Measurements from ENCODE around the gene MPHOSPH6.
"Not testable (repeated sequence)": the region's sequence is repeated elsewhere in the genome, so short reads cannot be mapped to it uniquely, and the experiment has no call there.

Gene MPHOSPH6

GRCh38 chr16:82167670-82168069 lies 2.4 kb downstream of the MPHOSPH6 start:
- no peak for DNase-seq

DNA sequence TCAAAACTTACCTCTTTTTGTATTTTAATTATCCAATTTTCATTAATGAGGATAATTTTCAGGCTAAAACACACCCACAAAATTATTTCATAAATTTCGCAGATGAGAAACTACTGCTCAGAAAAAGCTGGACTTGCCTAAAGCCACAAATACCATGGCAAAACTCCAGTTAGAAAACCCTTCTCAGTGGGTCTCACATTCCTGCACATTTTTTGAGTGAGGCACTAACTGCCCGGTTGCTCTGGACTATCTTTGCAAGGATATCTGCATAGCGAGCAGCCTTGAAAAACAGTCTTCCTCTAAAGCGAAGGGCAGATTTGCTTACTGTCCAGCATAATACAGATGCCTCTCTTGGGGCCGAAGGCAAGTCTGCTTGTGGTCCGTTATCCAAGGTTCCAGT lies 9.8 kb downstream of the MPHOSPH6 start:
- no peak for DNase-seq

DNA sequence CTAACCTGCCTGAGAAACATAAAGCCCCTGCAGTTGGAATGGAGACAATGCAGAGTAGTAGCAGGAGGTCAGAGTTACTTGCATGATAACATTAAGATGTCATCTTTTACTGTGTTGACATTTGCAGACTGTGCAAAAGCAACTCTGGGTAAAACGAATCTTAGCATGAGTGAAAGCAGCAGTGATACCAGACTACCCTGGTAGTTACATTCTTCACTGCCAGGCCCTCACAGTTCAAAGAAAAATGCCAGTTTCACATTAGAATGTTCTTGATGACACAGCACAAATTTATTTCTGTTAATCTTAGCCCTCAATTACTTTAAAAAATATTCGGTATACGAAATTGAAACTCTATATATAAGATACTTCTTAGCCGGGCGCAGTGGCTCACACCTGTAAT lies 12.2 kb downstream of the MPHOSPH6 start:
- no peak for DNase-seq

- DNase-seq = no peak
Measured at GRCh38 chr16:82157534-82157812, 12.6 kb downstream of the MPHOSPH6 start.

DNA sequence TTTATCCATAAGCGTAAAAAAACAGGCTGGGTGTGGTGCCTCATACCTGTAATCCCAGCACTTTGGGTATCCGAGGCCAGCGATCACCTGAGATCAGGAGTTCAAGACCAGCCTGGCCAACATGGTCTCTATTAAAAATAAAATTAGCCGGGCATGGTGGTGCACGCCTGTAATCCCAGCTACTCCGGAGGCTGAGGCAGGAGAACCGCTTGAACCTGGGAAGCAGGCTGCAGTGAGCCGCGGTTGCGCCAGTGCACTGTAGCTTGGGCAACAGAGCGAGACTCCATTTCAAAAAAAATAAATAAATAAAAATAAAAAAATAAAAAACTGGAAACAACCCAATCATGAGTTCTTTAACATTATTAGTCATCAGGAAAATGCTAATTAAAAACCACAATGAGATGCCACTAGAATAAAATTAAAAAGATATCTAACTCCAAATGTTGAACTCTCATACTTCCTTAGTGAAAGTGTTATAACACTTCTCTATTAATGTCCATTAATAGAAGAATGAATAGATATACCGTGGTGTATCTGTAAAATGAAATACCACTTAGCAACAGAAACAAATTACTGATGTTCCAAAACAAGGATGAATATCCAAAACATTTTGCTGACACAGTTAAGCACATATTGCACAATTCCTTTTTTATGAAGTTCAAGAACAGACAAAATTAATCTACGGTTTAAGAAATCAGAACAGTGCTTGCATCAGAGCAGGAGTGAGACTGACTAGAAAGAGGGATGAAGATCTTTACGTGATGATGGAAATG lies 13.1 kb downstream of the MPHOSPH6 start:
- no peak for DNase-seq

- no peak for DNase-seq
Measured at GRCh38 chr16:82152641-82153112, 17.3 kb downstream of the MPHOSPH6 start.

DNA sequence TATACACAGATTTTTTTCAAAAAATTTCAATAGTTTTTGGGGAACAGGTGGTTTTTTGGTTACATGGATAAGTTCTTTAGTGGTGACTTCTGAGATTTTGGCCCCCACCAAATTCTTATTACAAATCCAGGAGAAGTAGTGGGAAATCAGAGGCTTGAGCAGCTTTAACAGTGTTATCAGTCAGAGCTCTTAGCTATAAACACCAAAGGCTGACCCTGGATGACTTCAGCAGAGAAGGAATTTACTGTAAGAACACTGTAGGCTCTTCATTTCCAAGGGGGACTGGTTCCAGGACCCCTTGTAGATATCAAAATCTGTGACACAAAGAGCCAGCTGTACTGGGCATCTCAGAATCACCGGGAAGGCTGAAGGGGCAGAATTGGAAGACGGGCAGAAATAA lies 17.8 kb downstream of the MPHOSPH6 start:
- DNase-seq = no peak

- DNase-seq = no peak
Measured at GRCh38 chr16:82150549-82150948, 19.5 kb downstream of the MPHOSPH6 start.

- DNase-seq = no peak
Measured at GRCh38 chr16:82149536-82149935, 20.5 kb downstream of the MPHOSPH6 start.

DNA sequence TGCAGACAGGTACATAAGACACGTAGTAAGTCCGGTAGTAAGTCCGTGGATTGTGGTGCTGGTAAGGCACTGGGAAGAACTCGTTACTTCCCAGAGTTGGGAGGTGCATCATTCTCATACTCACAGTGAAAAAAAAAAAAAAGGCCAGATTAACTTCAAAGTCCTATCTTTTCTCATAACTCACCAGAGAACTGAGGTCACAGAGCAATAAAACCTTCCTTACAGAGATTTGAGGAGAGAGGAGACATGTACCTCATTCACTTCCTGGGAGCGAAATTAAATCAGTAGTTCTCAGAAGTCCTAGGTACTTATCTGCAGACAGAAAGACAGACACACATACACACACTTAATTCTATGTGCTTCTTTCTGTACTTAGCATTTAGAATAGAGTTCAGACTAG lies 22.5 kb downstream of the MPHOSPH6 start:
- DNase-seq = no peak

DNA sequence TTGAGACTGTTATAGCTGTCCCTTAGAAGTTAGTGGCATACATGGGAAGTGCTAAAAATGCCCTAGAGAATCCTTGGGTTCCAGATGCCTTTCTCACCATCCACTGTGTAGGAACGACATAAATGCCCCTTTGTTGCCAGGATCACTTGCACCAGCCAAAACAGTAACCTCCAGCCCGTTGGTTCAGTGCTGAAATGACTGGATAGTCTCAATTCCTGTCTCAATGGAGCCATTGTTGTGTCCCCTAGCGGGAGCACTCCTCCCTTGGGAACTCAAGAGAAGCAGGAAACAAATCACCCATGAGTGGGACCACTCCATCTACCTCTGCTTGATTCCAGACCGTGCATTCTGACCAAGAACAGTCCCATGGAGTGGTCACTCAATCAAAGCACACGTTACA lies 23.1 kb downstream of the MPHOSPH6 start:
- no peak for DNase-seq

DNA sequence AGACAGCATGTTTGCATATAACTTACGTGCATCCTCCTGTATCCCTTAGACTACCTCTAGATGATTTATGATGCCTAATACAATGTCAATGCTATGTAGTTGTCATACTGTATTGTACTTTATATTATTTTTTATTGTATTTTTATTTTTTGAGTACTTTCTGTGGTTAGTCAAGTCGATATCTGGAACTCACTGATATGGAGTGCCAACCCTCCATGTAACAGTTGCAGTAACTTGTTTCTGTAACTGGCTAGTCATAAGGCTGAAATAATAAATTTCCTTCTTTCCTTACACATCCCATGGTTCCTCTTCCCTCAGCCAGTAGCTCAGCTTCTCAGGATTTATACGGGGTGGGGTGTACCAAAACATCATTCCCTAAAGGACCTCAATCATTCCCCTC lies 23.5 kb downstream of the MPHOSPH6 start:
- no peak for DNase-seq

GRCh38 chr16:82139286-82139571 lies 30.8 kb downstream of the MPHOSPH6 start:
- not testable (repeated sequence) for DNase-seq

- DNase-seq = no peak
Measured at GRCh38 chr16:82138478-82139285, 31.3 kb downstream of the MPHOSPH6 start.

DNA sequence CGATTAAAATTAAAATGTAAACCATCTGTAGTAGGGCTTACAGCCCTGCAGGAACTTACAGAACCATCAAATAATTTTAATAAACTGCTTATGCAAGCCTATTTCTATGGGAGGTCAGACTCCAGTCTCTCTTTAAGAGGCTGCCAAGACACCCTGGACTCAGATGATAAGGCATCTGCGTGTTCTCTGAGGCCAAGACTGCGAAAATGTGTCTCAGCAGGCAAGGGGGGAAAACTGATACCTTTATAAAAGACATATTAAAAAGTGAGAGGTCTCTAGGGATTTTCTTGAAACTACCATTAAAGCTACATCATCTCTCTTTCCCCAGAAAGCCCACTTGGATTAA lies 32.2 kb downstream of the MPHOSPH6 start:
- DNase-seq = no peak

DNA sequence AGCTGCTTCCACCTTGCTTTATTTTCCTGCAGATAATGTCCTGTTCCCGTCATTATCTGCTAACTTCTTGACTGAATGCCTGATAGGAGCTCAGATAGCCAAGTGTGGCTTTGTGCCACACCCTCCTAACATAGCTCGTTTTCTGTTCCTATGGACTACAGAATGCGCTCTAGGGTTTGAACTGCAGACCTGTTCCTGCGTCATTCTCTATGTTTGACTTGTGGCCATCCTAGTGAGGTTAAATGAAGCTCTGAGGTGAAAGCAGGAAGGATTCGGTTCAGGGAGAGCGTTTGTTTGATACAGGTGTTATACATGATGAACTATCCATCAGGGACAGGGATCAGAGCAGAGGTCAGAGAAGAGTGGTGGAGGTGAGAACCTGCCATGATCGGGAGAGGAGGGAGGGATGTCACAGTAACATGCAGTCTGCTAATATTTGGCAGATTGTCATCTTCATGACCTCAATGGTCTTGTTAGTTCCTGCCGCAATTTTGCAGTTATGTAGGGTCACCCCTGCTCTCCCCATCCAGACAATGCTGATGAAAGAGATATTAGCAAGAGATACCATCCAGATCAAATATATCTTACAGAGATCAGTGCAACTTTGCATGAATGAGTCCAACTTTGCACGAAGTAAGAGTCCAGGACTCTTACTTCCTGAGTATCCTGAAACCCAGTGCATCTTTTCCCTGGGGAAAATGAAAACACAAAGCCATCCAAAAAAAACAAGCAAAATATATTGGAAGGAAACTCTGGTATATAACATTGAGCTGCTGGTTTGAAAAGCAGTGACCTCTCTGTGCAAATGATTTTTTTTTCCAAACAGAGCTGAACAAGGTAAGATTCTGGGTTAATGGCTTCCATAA lies 32.8 kb downstream of the MPHOSPH6 start:
- no peak for DNase-seq

DNA sequence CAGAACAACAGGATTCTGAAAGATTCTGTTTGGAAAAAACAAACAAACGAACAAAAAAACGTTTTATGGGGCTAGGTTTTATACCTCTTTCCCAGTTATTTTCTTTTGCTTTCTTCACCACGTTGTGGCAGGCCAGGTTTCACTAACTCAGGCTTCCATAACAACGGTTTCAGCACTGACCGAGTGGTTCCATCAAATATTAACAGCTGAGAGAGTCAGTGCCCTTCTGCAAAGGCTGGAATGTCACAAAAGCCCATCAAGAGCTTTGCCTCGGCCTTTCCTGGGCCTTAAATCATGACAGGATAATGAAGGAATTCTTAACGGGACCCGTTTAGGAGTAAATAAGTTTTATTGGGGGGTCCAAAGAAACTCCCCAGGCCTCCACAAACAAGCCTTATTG lies 34.2 kb downstream of the MPHOSPH6 start:
- no peak for DNase-seq

DNA sequence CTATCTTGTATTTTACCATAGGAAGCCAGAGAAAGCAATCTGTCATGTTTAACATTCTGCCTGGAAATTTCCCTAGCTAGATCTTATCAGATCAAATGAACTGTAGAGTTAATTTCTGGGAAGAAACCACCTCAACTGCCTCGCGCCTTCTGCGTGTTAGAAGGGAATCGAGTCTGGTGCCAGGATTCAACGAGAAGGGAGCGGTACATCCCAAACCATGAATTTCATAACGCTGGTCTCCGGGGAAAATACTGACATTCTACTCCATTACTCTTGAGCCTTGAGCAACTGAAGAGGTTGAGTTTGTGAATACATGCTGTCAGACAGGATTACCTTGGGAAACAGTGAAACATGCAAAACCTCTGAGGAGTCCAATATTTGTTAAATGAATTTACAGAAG lies 35.2 kb downstream of the MPHOSPH6 start:
- no peak for DNase-seq

DNA sequence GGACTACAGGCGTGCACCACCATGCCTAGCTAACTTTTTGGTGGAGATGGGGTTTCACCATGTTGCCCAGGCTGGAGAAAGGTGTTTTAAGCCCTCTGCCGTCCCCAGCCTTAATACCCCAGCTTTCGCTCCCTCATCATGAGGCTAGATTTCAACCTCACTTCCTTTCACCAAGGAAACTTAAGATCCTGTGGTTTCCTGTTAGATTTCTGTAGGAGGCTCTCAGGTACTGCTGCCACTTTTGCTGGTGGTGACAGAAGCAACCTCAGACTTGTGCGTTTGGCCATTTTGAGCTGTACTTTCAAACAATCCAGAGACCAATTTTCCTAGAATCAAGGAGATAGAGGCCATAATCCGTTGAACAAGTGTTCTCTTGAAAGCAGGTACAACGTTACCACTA lies 36.2 kb downstream of the MPHOSPH6 start:
- no peak for DNase-seq

DNA sequence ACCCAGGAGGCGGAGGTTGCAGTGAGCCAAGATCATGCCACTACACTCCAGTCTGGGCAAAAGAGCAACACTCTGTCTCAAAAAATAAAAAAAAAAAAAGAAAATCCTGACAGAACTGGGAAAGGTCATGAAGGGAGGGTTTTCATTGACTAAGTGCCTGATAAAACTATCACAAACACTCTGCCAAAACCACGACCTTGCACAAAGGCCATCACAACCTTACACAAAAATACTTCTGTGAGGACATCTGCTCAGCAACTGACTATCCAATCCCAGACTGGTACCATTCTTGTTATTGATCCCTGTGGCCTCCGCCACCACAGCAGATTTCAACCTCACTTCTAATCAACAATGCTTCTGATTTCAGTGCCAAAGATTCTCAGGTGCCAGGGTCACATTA lies 40.1 kb downstream of the MPHOSPH6 start:
- no peak for DNase-seq

DNA sequence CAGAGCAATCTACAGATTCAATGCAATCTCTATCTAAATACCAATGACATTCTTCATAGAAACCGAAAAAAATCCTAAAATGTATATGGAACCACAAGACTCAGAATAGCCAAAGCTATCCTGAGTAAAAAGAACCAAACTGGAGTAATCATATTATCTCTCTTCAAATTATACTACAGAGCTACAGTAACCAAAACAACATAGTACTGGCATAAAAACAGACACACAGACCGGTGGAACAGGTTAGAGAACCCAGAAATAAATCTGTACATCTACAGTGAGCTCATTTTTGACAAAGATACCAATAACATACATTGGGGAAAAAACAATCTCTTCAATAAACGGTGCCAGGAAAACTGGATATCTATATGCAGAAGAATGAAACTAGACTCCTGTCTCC lies 45.4 kb downstream of the MPHOSPH6 start:
- no peak for DNase-seq

DNA sequence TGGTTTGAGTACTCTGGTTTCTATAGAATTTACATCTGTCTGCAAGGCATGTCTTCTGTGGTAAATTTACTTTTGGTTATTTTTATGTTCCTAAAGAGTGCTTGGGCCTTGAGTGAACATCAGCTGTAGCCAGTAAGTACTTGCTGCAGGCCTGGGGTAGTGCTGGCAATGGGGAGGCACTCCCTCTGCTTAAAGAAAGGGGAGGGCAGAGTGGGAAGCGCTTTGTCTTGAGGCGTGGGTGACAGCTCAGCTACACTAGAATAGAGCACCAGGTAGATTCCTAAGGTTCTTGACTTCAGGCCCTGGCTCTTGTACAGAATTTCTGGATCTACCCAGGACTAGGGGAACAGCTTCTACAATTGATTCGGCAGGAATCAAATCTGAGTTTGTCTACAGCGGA lies 50.6 kb downstream of the MPHOSPH6 start:
- DNase-seq = no peak

- no peak for DNase-seq
Measured at GRCh38 chr16:82118749-82119148, 51.3 kb downstream of the MPHOSPH6 start.

GRCh38 chr16:82116535-82116934 lies 53.5 kb downstream of the MPHOSPH6 start:
- DNase-seq = no peak
